Spleen (tissue), 7 donors: ENCODE results near the gene LRRC31.

Experiments used
- POLR2A ChIP-seq, 3 donors: fragments of 450-650 bp; IDR thresholded peaks; one replicate each; pipeline ENCODE4 v1.5.1; 2017; ENCODE audit warnings: antibody characterized with exemption in 3 of 3, mild to moderate bottlenecking in 1 of 3
- POLR2AphosphoS5 ChIP-seq, 3 donors: sonication (generic); formaldehyde crosslinking; IDR thresholded peaks; one replicate each; pipeline ENCODE4 v1.5.1; 2017; ENCODE audit warnings: antibody characterized with exemption in 3 of 3
- TF ChIP-seq, protein P1 (sequence below), 11 experiments: fragments of 200-600 bp in 7 of 11; fragments of 450-650 bp in 4 of 11; sonication (generic) in 4 of 11; IDR thresholded peaks in 8 of 11; conservative IDR thresholded peaks in 3 of 11; 1 replicate in 7 of 11; 2 replicates in 4 of 11; pipeline versions ENCODE4 v1.4.0 to v1.8.0; 2016 to 2021; ENCODE audit warnings: antibody characterized with exemption in 11 of 11, inconsistent platforms in 4 of 11, mild to moderate bottlenecking in 1 of 11
- donor health status: DM: no; HTN: no; CAD: no; lungs with moderate emphysema.
- donor health status: DM: no; HTN: no; CAD: no.
- donor health status: DM: no; HTN: no; CAD: no.

DNA sequence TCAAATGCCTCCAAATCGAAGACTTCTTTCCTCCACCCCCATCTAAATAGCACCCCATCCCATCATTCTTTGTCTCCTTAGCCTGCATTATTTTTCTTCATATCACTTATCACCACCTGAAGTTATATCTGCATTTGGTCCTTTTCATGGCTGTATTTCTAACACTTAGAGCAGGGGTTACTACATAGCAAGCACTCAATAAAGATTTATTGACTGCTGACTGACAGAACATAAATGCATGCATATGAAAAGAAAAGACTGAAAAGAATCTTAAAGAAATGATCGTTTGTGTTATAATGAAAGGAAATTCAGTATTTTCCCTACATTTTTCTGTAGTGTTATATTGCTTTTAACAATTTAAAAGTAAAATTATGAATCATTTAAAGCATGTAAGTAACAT lies 1.4 kb downstream of the LRRC31 start:
- TF ChIP-seq, protein P1, sequence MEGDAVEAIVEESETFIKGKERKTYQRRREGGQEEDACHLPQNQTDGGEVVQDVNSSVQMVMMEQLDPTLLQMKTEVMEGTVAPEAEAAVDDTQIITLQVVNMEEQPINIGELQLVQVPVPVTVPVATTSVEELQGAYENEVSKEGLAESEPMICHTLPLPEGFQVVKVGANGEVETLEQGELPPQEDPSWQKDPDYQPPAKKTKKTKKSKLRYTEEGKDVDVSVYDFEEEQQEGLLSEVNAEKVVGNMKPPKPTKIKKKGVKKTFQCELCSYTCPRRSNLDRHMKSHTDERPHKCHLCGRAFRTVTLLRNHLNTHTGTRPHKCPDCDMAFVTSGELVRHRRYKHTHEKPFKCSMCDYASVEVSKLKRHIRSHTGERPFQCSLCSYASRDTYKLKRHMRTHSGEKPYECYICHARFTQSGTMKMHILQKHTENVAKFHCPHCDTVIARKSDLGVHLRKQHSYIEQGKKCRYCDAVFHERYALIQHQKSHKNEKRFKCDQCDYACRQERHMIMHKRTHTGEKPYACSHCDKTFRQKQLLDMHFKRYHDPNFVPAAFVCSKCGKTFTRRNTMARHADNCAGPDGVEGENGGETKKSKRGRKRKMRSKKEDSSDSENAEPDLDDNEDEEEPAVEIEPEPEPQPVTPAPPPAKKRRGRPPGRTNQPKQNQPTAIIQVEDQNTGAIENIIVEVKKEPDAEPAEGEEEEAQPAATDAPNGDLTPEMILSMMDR (IDR thresholded peaks at IDR 0.05 in 8 of 11, conservative IDR thresholded peaks at IDR 0.05 in 3 of 11): no peak
- TF ChIP-seq POLR2AphosphoS5 (IDR thresholded peaks at IDR 0.05): no peak
- TF ChIP-seq POLR2A (IDR thresholded peaks at IDR 0.05): no peak
